HepG2 (cell line): ENCODE data around the gene LRRC42. TPM values are rescaled to one million over a fixed set of nuclear protein-coding genes. Genes with fewer than 3 reads are reported as not detected.
A peak's percentile ranks its signal among the peaks of the same experiment; 100 is the strongest.

Experiments used
- ATAC-seq: fragments of 200-7000 bp; cut with Tn5 transposase; 3 replicates; pipeline ENCODE4 v1.9.1; 2020; ENCODE audit warnings: mild to moderate bottlenecking, moderate library complexity
- BruUV-seq: library from RNA; stranded (reverse); fragments of 400-500 nt; replicated peaks from 2 replicates; lab custom pipeline; 2021; lab: Mats Ljungman, UMichigan
- CTCF ChIA-PET: fragments of 300-600 bp; formaldehyde crosslinking; extraction: SDS; loops from one replicate; lab custom pipeline; 2021; ENCODE audit warnings: low total read pairs, inconsistent platforms, low intra/inter-chr PET ratio; lab: Yijun Ruan, JAX
- POLR2A ChIA-PET: fragments of 350-600 bp; sonication (Branson Sonifier 250); formaldehyde crosslinking; loops from one replicate; lab custom pipeline; 2020; ENCODE audit warnings: antibody characterized with exemption, inconsistent platforms; lab: Yijun Ruan, JAX
- DNase-seq: peaks from one replicate; pipeline ENCODE4 v3.0.0-alpha.2; 2015; ENCODE audit warnings: low spot score
- FAIRE-seq: peaks from 3 replicates; lab custom pipeline; 2011; peaks lifted over from hg19 to GRCh38; lab: Jason Lieb, UNC
- H2AFZ ChIP-seq: one replicate; pipeline ENCODE4 v1.6.1; 2011; ENCODE audit warnings: low read length, inconsistent platforms
- H3K27ac ChIP-seq: fragments of 300-600 bp; 3 replicates; pipeline ENCODE4 v1.8.0; 2011; ENCODE audit warnings: mixed run types, mild to moderate bottlenecking, mixed read lengths, low read length, inconsistent platforms; ENCODE audit not compliant: insufficient read depth; ENCODE audit errors: extremely low read length
- H3K27me3 ChIP-seq, 2 experiments: fragments of 200-600 bp in 1 of 2; 2 replicates in 1 of 2; 3 replicates in 1 of 2; pipeline versions ENCODE4 v1.6.0 to v1.8.0; 2011; ENCODE audit warnings: low read length in 2 of 2, mild to moderate bottlenecking in 2 of 2, moderate library complexity in 2 of 2, inconsistent platforms in 1 of 2; ENCODE audit not compliant: insufficient read depth in 2 of 2, control insufficient read depth in 1 of 2
- H3K36me3 ChIP-seq, 2 experiments: fragments of 200-600 bp in 1 of 2; replicated peaks in 1 of 2; 2 replicates in 1 of 2; 3 replicates in 1 of 2; pipeline versions ENCODE4 v1.5.1 to v1.8.0; 2011; ENCODE audit warnings: low read length in 2 of 2, inconsistent platforms in 1 of 2; ENCODE audit not compliant: insufficient read depth in 2 of 2, control insufficient read depth in 1 of 2
- H3K4me1 ChIP-seq: 2 replicates; pipeline ENCODE4 v1.5.1; 2012; ENCODE audit warnings: low read length, inconsistent platforms; ENCODE audit not compliant: insufficient read depth
- H3K4me2 ChIP-seq: 2 replicates; pipeline ENCODE4 v1.6.0; 2011; ENCODE audit warnings: low read depth, low read length, inconsistent platforms
- H3K4me3 ChIP-seq, 3 experiments: fragments of 200-600 bp in 1 of 3; sonication (generic), shearing (Covaris generic) in 1 of 3; replicated peaks in 1 of 3; 2 replicates each; pipeline ENCODE4 v1.5.1; 2011 to 2016; ENCODE audit warnings: low read length in 3 of 3, inconsistent platforms in 2 of 3, low read depth in 2 of 3, mild to moderate bottlenecking in 2 of 3, control low read depth in 1 of 3, mixed read lengths in 1 of 3; ENCODE audit not compliant: insufficient read depth in 1 of 3
- H3K79me2 ChIP-seq: one replicate; pipeline ENCODE4 v1.6.1; 2011; ENCODE audit warnings: low read length, inconsistent platforms; ENCODE audit not compliant: insufficient read depth
- H3K9ac ChIP-seq: 2 replicates; pipeline ENCODE4 v1.6.0; 2011; ENCODE audit warnings: mild to moderate bottlenecking, low read depth, low read length, inconsistent platforms; ENCODE audit not compliant: insufficient read depth
- H3K9me3 ChIP-seq: 2 replicates; pipeline ENCODE4 v1.5.1; 2012; ENCODE audit warnings: mild to moderate bottlenecking, low read length
- H4K20me1 ChIP-seq: 2 replicates; pipeline ENCODE4 v1.6.0; 2011; ENCODE audit warnings: inconsistent platforms, mild to moderate bottlenecking, low read length, moderate library complexity; ENCODE audit not compliant: insufficient read depth
- BCLAF1 ChIP-seq: fragments of 450-650 bp; IDR thresholded peaks from 2 replicates; pipeline ENCODE4 v1.6.1; 2017; ENCODE audit warnings: mild to moderate bottlenecking
- GMEB2 ChIP-seq: IDR thresholded peaks from 2 replicates; pipeline ENCODE4 v1.6.1; 2016; ENCODE audit warnings: missing biosample characterization, missing genetic modification reagents, low read depth
- HNF1B ChIP-seq: sonication (generic); formaldehyde crosslinking; IDR thresholded peaks from 2 replicates; pipeline ENCODE4 v1.5.1; 2020; ENCODE audit warnings: mild to moderate bottlenecking, moderate library complexity, missing genetic modification reagents
- KLF12 ChIP-seq: sonication (generic); formaldehyde crosslinking; IDR thresholded peaks from 2 replicates; pipeline ENCODE4 v1.4.0; 2020; ENCODE audit warnings: missing genetic modification reagents, borderline replicate concordance
- RFXANK ChIP-seq: IDR thresholded peaks from 2 replicates; pipeline ENCODE4 v1.6.1; 2016
- SATB2 ChIP-seq: sonication (generic); formaldehyde crosslinking; IDR thresholded peaks from 2 replicates; pipeline ENCODE4 v1.5.0; 2020; ENCODE audit warnings: missing genetic modification reagents
- SMARCE1 ChIP-seq: fragments of 450-650 bp; IDR thresholded peaks from 2 replicates; pipeline ENCODE4 v1.6.1; 2017; ENCODE audit warnings: borderline replicate concordance
- ZFY ChIP-seq: sonication (generic); formaldehyde crosslinking; IDR thresholded peaks from 2 replicates; pipeline ENCODE4 v1.4.0; 2020; ENCODE audit warnings: missing genetic modification reagents
- WGBS: methylation state at CpG from one replicate; pipeline ENCODE4 v1.1.6; 2017; ENCODE audit warnings: low lambda C conversion rate; 5-methylcytosine and 5-hydroxymethylcytosine counted together
- in situ Hi-C: cut with HindIII; loops from 2 replicates; pipeline ENCODE4 v1.10.0; 2017; ENCODE audit warnings: low pct_unique_long_range_greater_than_20kb; ENCODE audit not compliant: extremely low pct_ligation_motif_present
- intact Hi-C: fragments of 100-400 bp; cut with micrococcal nuclease; formaldehyde crosslinking; loops from one replicate; pipeline ENCODE4 v1.10.0; 2022; ENCODE audit not compliant: unreplicated experiment
- polyA plus RNA-seq, 8 experiments: library from polyadenylated mRNA; depleted of rRNA in 3 of 8; stranded (reverse) in 7 of 8; unstranded in 1 of 8; fragments of >200 nt; fragmentation: Illumina TruSeq in 4 of 8; extraction: Trizol in 4 of 8; gene quantifications; 2 replicates each; pipeline versions ENCODE4 v1.2.1 to v1.2.3, GENCODE V29; 2011 to 2016; ENCODE audit warnings: low read depth in 4 of 8, missing spikeins in 1 of 8, mixed read lengths in 1 of 8; ENCODE audit not compliant: insufficient read depth in 1 of 8
- total RNA-seq, 5 experiments: library from RNA; depleted of rRNA; stranded (reverse); fragments of >200 nt; fragmentation: Illumina TruSeq; extraction: Trizol; gene quantifications; 2 replicates each; pipeline ENCODE4 v1.2.3, GENCODE V29; 2016; ENCODE audit warnings: low read depth in 1 of 5
- TF ChIP-seq, protein P1 (sequence below): sonication (generic); formaldehyde crosslinking; IDR thresholded peaks from 2 replicates; pipeline ENCODE4 v1.5.0; 2020; ENCODE audit warnings: missing genetic modification reagents, mild to moderate bottlenecking, borderline replicate concordance

Gene LRRC42
- total and polyA plus RNA-seq, 2 of the 13 experiments (the other 11 are each of a cell fraction or from before 2014, with no cell fraction given) = 30.6 to 43.6 TPM

- TF ChIP-seq SATB2 = no peak
- no peak for TF ChIP-seq HNF1B (CRISPR knock-in tag)
- no peak for TF ChIP-seq BCLAF1
- no peak for TF ChIP-seq ZFY
- no peak for TF ChIP-seq SMARCE1
- TF ChIP-seq RFXANK = no peak
- TF ChIP-seq, protein P1, sequence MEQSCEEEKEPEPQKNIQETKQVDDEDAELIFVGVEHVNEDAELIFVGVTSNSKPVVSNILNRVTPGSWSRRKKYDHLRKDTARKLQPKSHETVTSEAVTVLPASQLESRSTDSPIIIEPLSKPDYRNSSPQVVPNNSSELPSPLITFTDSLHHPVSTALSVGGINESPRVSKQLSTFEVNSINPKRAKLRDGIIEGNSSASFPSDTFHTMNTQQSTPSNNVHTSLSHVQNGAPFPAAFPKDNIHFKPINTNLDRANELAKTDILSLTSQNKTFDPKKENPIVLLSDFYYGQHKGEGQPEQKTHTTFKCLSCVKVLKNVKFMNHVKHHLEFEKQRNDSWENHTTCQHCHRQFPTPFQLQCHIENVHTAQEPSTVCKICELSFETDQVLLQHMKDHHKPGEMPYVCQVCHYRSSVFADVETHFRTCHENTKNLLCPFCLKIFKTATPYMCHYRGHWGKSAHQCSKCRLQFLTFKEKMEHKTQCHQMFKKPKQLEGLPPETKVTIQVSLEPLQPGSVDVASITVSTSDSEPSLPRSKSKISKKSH (CRISPR knock-in tag) = no peak
- no peak for TF ChIP-seq KLF12
- TF ChIP-seq GMEB2 (CRISPR knock-in tag) = no peak
- TF ChIP-seq, all 625 proteins: peak for 0
- Histone ChIP-seq H3K4me2 (peak overlapping the region; percentile 20; the same call in 1 of the 2 replicates), H3K9ac (no peak overlapping the region), H3K4me1 (peaks cover 62% of the 10 kb centered on the region), H3K79me2 (peaks cover 53% of the 10 kb centered on the region), H3K27ac (no peak overlapping the region), H3K4me3 (no peak overlapping the region), H3K9me3 (no peaks in the 10 kb centered on the region), H3K36me3 (peaks cover 10 to 27% of the 10 kb centered on the region in 2 experiments; a peak in 4 of 5 replicates), H2AFZ (no peak overlapping the region), H4K20me1 (0 out of 2 replicates have a peak, but pooled peaks cover 4% of the 10 kb centered on the region), H3K27me3 (no peaks in the 10 kb centered on the region; a peak in 1 of 5 replicates)
- intact Hi-C loops (loop anchor here (5.0 kb wide), 1 partner anchor 56 kb away; the partner anchor contains the start of gene DIO1), in situ Hi-C loops (no loop called here)
- FAIRE-seq = no peak
- no peak for DNase-seq
- BruUV-seq = no TSS peak
- ChIA-PET CTCF (interaction anchor here (0.7 to 4.2 kb wide), 5 partner anchors 11 to 134 kb away, joined by 3 to 53 read pairs (median 6); no protein-coding TSS in a partner anchor), POLR2A (interaction anchor here (1.1 to 1.7 kb wide), 4 partner anchors 8 to 88 kb away, joined by 3 to 7 read pairs (median 4); no protein-coding TSS in a partner anchor)
- 94% methylated on average over 5 of the region's 5 CpGs for WGBS
- ATAC-seq = no peak
Measured at GRCh38 chr1:53948291-53948690, 2.1 kb downstream of the LRRC42 start.
